Stimulated activated memory B cell treated with anti-CD40 and anti-IgM and Interleukin-4, amounts not matched to agents 10 μg/mL and 1 μg/mL and 100 μg/mL, for 72 hours (primary cell): ENCODE results near the gene SETD1A.
A peak's percentile ranks its signal among the peaks of the same experiment; 100 is the strongest.

Experiments used
- ATAC-seq: fragments of 150-1000 bp; cut with Tn5 transposase; 2 replicates; pipeline ENCODE4 v1.10.0; 2021
- H3K27ac Mint-ChIP-seq: one replicate; pipeline ENCODE4 v1.8.0; 2022; ENCODE audit warnings: mild to moderate bottlenecking, mixed read lengths
- H3K27me3 Mint-ChIP-seq: one replicate; pipeline ENCODE4 v1.8.0; 2022; ENCODE audit warnings: mixed read lengths
- H3K36me3 Mint-ChIP-seq: one replicate; pipeline ENCODE4 v1.8.0; 2022; ENCODE audit warnings: mixed read lengths
- H3K4me1 Mint-ChIP-seq: one replicate; pipeline ENCODE4 v1.8.0; 2022; ENCODE audit warnings: mixed read lengths
- H3K4me3 Mint-ChIP-seq: one replicate; pipeline ENCODE4 v1.8.0; 2022; ENCODE audit warnings: mild to moderate bottlenecking, moderate library complexity, mixed read lengths
- H3K9me3 Mint-ChIP-seq: one replicate; pipeline ENCODE4 v1.8.0; 2022; ENCODE audit warnings: mixed read lengths

Gene SETD1A

DNA sequence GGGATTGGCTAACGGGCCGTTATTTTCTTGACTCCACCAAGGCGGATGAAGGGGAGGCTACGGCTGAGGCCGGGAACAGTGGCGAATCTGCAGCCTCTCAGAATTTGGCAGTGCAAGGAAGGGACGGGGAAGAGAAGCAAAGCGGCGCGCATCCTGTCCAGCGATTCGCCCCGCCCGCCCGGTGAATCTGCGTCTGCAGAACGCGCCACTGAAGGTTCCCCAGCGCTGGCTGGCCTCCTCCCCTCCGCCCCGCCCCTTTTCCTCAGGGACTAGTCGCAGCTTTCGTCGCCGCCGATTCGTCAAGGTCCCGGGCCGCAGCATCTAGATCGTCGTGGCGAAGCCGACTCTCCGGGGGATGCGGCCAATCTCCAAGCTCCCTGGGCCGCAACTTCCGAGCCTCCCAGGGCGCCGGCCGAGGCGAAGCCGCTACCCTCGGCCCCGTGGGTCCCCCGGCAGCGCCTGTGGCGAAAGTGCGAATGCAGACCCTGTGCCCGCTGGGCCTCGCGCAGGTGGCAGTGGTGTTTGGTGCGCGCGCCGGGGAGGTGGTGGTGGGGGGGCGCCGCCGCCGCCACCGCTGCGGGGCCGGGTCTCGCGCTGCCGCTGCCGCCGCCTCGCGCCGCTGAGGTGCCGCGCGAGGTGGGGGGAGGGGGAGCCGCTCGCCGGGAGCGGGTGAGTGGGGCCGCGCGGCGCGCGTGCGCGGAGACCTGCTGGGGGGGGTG is at the start of gene SETD1A:
Gene SETD1A (plus strand): TSS at position 299 of the 719 bp plus-strand sequence. CDS start 978 bp downstream, outside the sequence.
- Mint-ChIP-seq H3K27ac (peak within 1 kb of the TSS; percentile 98), H3K4me3 (peak within 1 kb of the TSS; percentile 94), H3K9me3 (no peaks in the 10 kb centered on the region), H3K27me3 (no peaks in the 10 kb centered on the region), H3K36me3 (peaks cover 43% of the 10 kb centered on the region), H3K4me1 (peaks cover 42% of the 10 kb centered on the region)
- peak; percentile 92 for ATAC-seq

- no peak overlapping the region for H3K4me3 Mint-ChIP-seq
- no peak for ATAC-seq
- H3K27me3 Mint-ChIP-seq, result no peaks in the 10 kb centered on the region
- H3K4me1 Mint-ChIP-seq, result peaks cover 6% of the 10 kb centered on the region
- H3K9me3 Mint-ChIP-seq, result no peaks in the 10 kb centered on the region
- no peak overlapping the region for H3K27ac Mint-ChIP-seq
- no peaks in the 10 kb centered on the region for H3K36me3 Mint-ChIP-seq
Observed at GRCh38 chr16:30910427-30911029, 47.0 kb upstream of the SETD1A start.

- no peak overlapping the region for H3K27ac Mint-ChIP-seq
- H3K27me3 Mint-ChIP-seq, result no peaks in the 10 kb centered on the region
- H3K4me1 Mint-ChIP-seq, result peaks cover 6% of the 10 kb centered on the region
- H3K9me3 Mint-ChIP-seq, result no peaks in the 10 kb centered on the region
- H3K36me3 Mint-ChIP-seq, result no peaks in the 10 kb centered on the region
- ATAC-seq, result no peak
- H3K4me3 Mint-ChIP-seq, result no peak overlapping the region
Observed at GRCh38 chr16:30912794-30913412, 44.7 kb upstream of the SETD1A start.

DNA sequence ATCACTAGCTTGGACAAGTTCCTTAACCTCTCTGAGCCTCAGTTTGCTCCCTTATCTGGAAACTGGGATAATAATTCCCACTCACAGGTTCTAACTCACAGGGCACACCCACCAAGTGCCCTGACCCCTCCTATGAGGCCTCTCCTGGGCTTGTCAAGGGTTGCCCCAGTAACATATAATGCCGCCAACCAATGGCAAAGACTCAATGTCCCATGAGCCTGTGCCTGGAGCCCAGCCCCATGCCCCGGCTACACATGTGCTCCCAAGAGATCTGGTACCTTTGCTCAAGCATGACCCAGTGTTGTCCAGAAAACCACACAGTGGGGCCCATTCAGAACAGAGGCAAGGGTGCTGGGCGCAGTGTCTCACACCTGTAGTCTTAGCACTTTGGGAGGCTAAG is 42.7 kb upstream of the SETD1A start:
- Mint-ChIP-seq H3K27me3 (no peaks in the 10 kb centered on the region), H3K27ac (no peak overlapping the region), H3K4me1 (peaks cover 6% of the 10 kb centered on the region), H3K9me3 (no peaks in the 10 kb centered on the region), H3K36me3 (no peaks in the 10 kb centered on the region), H3K4me3 (no peak overlapping the region)
- peak; percentile 69 for ATAC-seq

DNA sequence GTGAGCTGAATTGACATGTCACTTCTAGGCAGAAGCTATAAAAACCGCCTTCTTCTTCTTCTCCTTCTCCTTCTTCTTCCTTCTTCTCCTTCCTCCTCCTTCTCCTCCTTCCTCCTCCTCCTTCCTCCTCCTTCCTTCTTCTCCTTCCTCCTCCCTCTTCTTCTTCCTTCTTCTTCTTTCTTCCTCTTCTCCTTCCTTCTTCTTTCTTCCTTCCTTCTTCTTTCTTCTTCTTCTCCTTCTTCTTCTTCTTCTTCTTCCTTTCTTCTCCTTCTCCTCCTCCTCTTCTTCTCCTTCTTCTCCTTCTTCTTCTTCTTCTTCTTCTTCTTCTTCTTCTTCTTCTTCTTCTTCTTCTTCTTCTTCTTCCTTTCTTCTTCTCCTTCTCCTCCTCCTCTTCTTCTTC is 38.9 kb upstream of the SETD1A start:
- H3K4me3 Mint-ChIP-seq, result no peak overlapping the region
- H3K4me1 Mint-ChIP-seq, result peaks cover 22% of the 10 kb centered on the region
- no peak overlapping the region for H3K27ac Mint-ChIP-seq

GRCh38 chr16:30920891-30921290 is 36.7 kb upstream of the SETD1A start:
- Mint-ChIP-seq H3K9me3 (no peaks in the 10 kb centered on the region), H3K27ac (peak overlapping the region; percentile 96), H3K4me1 (peaks cover 29% of the 10 kb centered on the region), H3K4me3 (peak overlapping the region; percentile 94), H3K27me3 (no peaks in the 10 kb centered on the region), H3K36me3 (peaks cover 1% of the 10 kb centered on the region)
- no peak for ATAC-seq

More for the DNA sequence above, 38.9 kb upstream of the SETD1A start:
- H3K27me3 Mint-ChIP-seq, result no peaks in the 10 kb centered on the region
- H3K9me3 Mint-ChIP-seq, result no peaks in the 10 kb centered on the region
- ATAC-seq, result no peak
- no peaks in the 10 kb centered on the region for H3K36me3 Mint-ChIP-seq

- H3K36me3 Mint-ChIP-seq, result peaks cover 6% of the 10 kb centered on the region
- peak overlapping the region; percentile 94 for H3K4me3 Mint-ChIP-seq
- ATAC-seq, result no peak
- no peaks in the 10 kb centered on the region for H3K27me3 Mint-ChIP-seq
- peak overlapping the region; percentile 96 for H3K27ac Mint-ChIP-seq
- no peaks in the 10 kb centered on the region for H3K9me3 Mint-ChIP-seq
- peaks cover 34% of the 10 kb centered on the region for H3K4me1 Mint-ChIP-seq
Observed at GRCh38 chr16:30921459-30921747, 36.2 kb upstream of the SETD1A start.

DNA sequence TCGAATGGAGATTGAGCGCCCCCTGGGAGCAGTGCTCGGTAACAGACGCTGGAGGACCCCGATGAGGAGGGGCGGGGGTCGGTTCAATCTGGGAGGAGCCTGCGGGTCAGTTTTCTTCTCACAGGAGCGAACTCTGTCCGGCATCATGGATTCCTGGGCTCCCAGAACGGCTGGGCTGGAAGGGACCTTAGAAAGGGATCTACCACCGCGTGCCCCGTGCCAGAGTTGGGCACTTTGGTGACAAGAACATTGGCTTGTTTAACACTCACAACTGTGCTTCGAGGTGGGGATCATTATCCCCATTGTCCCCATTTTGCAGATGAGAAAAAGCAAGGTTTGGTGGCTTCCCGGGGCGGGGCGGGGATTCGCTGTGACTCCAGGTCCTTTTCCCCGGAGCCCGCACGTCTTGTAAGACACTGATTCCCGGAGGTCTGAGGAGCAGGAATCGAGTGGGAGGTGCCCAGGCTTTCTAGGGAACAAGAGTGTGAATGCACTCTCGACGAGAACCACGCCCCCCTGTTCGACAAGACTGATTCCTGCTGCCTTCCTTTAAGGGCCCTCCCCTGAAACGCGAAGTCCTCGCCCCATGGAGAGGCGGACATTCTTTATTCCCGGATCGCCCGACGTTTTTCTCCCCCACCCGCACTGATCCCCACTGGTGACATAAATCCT is 35.7 kb upstream of the SETD1A start:
- Mint-ChIP-seq H3K4me3 (peak overlapping the region; percentile 94), H3K4me1 (peaks cover 39% of the 10 kb centered on the region), H3K36me3 (peaks cover 11% of the 10 kb centered on the region), H3K27me3 (no peaks in the 10 kb centered on the region), H3K27ac (peak overlapping the region; percentile 96), H3K9me3 (no peaks in the 10 kb centered on the region)
- peak; percentile 0 for ATAC-seq

DNA sequence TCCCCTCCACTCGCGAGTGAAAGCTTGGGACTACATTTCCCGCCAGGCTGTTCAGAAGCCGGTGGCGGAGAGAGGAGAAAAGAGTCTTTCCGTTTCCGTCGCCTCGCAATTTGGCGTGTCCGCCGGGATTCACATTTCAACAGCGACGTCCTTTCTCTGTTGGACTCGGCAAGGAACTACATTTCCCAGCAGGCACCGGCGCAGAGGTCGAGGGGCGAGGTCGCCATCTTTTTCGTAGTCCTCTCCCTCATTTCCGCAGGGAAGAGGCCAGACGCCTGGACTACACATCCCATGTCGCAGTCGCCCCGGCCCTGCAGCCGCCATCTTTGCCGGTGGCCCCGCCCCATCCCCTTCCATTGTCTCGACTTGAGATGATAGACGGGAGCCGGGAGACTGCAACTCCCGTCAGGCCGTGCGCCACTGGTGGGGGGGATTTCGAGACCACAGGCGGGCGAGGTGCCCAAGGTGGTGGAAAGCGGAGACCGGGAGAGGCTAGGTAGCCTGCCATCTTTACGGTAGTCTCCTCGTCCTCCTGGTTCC is 35.1 kb upstream of the SETD1A start:
- Mint-ChIP-seq H3K36me3 (peaks cover 13% of the 10 kb centered on the region), H3K27ac (peak overlapping the region; percentile 96), H3K4me1 (peaks cover 42% of the 10 kb centered on the region), H3K27me3 (no peaks in the 10 kb centered on the region), H3K9me3 (no peaks in the 10 kb centered on the region), H3K4me3 (peak overlapping the region; percentile 94)
- peak; percentile 89 for ATAC-seq

GRCh38 chr16:30922960-30923535 is 34.5 kb upstream of the SETD1A start:
- no peaks in the 10 kb centered on the region for H3K27me3 Mint-ChIP-seq
- peaks cover 13% of the 10 kb centered on the region for H3K36me3 Mint-ChIP-seq
- H3K4me3 Mint-ChIP-seq, result peak overlapping the region; percentile 94
- ATAC-seq, result peak; percentile 85
- peak overlapping the region; percentile 96 for H3K27ac Mint-ChIP-seq
- peaks cover 42% of the 10 kb centered on the region for H3K4me1 Mint-ChIP-seq
- no peaks in the 10 kb centered on the region for H3K9me3 Mint-ChIP-seq

GRCh38 chr16:30923554-30924075 is 33.9 kb upstream of the SETD1A start, which contains the start of gene FBXL19:
Gene FBXL19 (plus strand): TSS chr16:30923572. CDS start chr16:30925755, 2,183 bp downstream.
- Mint-ChIP-seq H3K27me3 (no peaks in the 10 kb centered on the region), H3K36me3 (peaks cover 13% of the 10 kb centered on the region), H3K4me1 (peaks cover 42% of the 10 kb centered on the region), H3K27ac (peak within 1 kb of the TSS; percentile 96), H3K9me3 (no peaks in the 10 kb centered on the region), H3K4me3 (peak within 1 kb of the TSS; percentile 94)
- ATAC-seq, result peak; percentile 1

GRCh38 chr16:30924076-30924912 is 33.3 kb upstream of the SETD1A start:
- no peak for ATAC-seq
- Mint-ChIP-seq H3K9me3 (no peaks in the 10 kb centered on the region), H3K36me3 (peaks cover 13% of the 10 kb centered on the region), H3K27ac (peak overlapping the region; percentile 75), H3K27me3 (no peaks in the 10 kb centered on the region), H3K4me1 (peaks cover 42% of the 10 kb centered on the region), H3K4me3 (peak overlapping the region; percentile 83)

GRCh38 chr16:30924913-30925631 is 32.5 kb upstream of the SETD1A start:
- Mint-ChIP-seq H3K27ac (peak overlapping the region; percentile 75), H3K9me3 (no peaks in the 10 kb centered on the region), H3K4me1 (peaks cover 42% of the 10 kb centered on the region), H3K27me3 (no peaks in the 10 kb centered on the region), H3K36me3 (peaks cover 13% of the 10 kb centered on the region), H3K4me3 (peak overlapping the region; percentile 83)
- no peak for ATAC-seq
